Endothelial cell of umbilical vein (primary cell): ENCODE measurements around the gene TLN1. TPM values are rescaled to one million over a fixed set of nuclear protein-coding genes. Genes with fewer than 3 reads are reported as not detected.

Experiments
- BruUV-seq: library from RNA; stranded (reverse); fragments of 400-500 nt; replicated peaks from 2 replicates; lab custom pipeline; 2021; lab: Mats Ljungman, UMichigan
- CTCF ChIA-PET: fragments of 300-600, 350-600 bp; sonication (Branson Sonifier 250); formaldehyde crosslinking; loops from one replicate; lab custom pipeline; 2021; ENCODE audit warnings: antibody characterized with exemption, inconsistent platforms; lab: Charles Lee
- POLR2A ChIA-PET: fragments of 300-600, 350-600 bp; sonication (Branson Sonifier 250); formaldehyde crosslinking; loops from one replicate; lab custom pipeline; 2021; ENCODE audit warnings: antibody characterized with exemption, inconsistent platforms; lab: Charles Lee
- DNase-seq: peaks from one replicate; pipeline ENCODE4 v3.0.0-alpha.2; 2011; ENCODE audit warnings: low read depth, low spot score
- FAIRE-seq: peaks from 2 replicates; lab custom pipeline; 2011; peaks lifted over from hg19 to GRCh38; lab: Jason Lieb, UNC
- H2AFZ ChIP-seq: 2 replicates; pipeline ENCODE4 v1.6.0; 2012; ENCODE audit warnings: low read depth, low read length, control low read depth, inconsistent platforms
- H3K27ac ChIP-seq: 2 replicates; pipeline ENCODE4 v1.5.1; 2011; ENCODE audit warnings: low read depth, mild to moderate bottlenecking, control low read depth, low read length, moderate library complexity; ENCODE audit not compliant: insufficient read depth
- H3K27me3 ChIP-seq, 2 experiments: 2 replicates each; pipeline versions ENCODE4 v1.6.0 to v1.6.1; 2011; ENCODE audit warnings: low read length in 2 of 2, mixed read lengths in 1 of 2; ENCODE audit not compliant: control insufficient read depth in 2 of 2, insufficient read depth in 2 of 2
- H3K36me3 ChIP-seq, 2 experiments: 2 replicates in 1 of 2; 3 replicates in 1 of 2; pipeline ENCODE4 v1.5.1; 2011; ENCODE audit warnings: low read length in 2 of 2, mild to moderate bottlenecking in 1 of 2, moderate library complexity in 1 of 2; ENCODE audit not compliant: control insufficient read depth in 2 of 2, insufficient read depth in 2 of 2; ENCODE audit errors: extremely low read depth in 1 of 2
- H3K4me1 ChIP-seq: 3 replicates; pipeline ENCODE4 v1.5.1; 2011; ENCODE audit warnings: mild to moderate bottlenecking, low read length; ENCODE audit not compliant: control insufficient read depth, insufficient read depth; ENCODE audit errors: extremely low read depth
- H3K4me2 ChIP-seq: 2 replicates; pipeline ENCODE4 v1.6.1; 2011; ENCODE audit warnings: low read length, control low read depth, mixed read lengths; ENCODE audit not compliant: insufficient read depth
- H3K4me3 ChIP-seq, 3 experiments: fragments of 200-600 bp in 1 of 3; sonication (generic), shearing (Covaris generic) in 1 of 3; replicated peaks in 1 of 3; 2 replicates each; pipeline ENCODE4 v1.5.1; 2011 to 2016; ENCODE audit warnings: control low read depth in 3 of 3, low read length in 3 of 3, mild to moderate bottlenecking in 2 of 3, inconsistent platforms in 1 of 3, low read depth in 1 of 3, moderate library complexity in 1 of 3; ENCODE audit not compliant: insufficient read depth in 1 of 3
- H3K79me2 ChIP-seq: 2 replicates; pipeline ENCODE4 v1.6.0; 2012; ENCODE audit warnings: low read length, inconsistent platforms; ENCODE audit not compliant: control insufficient read depth, insufficient read depth
- H3K9ac ChIP-seq: replicated peaks from 2 replicates; pipeline ENCODE3; 2011; ENCODE audit warnings: low read length, control low read depth; ENCODE audit not compliant: insufficient read depth; ENCODE audit errors: extremely low read depth
- H3K9me1 ChIP-seq: replicated peaks from 3 replicates; pipeline ENCODE4 v1.6.0; 2011; ENCODE audit warnings: mild to moderate bottlenecking, low read length; ENCODE audit not compliant: control insufficient read depth, insufficient read depth; ENCODE audit errors: extremely low read depth
- H3K9me3 ChIP-seq: replicated peaks from 2 replicates; pipeline ENCODE4 v1.5.1; 2012; ENCODE audit warnings: low read length, inconsistent platforms; ENCODE audit not compliant: control insufficient read depth, insufficient read depth
- H4K20me1 ChIP-seq: replicated peaks from 2 replicates; pipeline ENCODE3; 2011; ENCODE audit warnings: mild to moderate bottlenecking, low read length; ENCODE audit not compliant: control insufficient read depth, insufficient read depth; ENCODE audit errors: extremely low read depth
- CTCF ChIP-seq, 2 donors: IDR thresholded peaks; 1 replicate in 1 of 2; 2 replicates in 1 of 2; pipeline ENCODE4 v1.5.1; 2011; ENCODE audit warnings: low read length in 2 of 2, mild to moderate bottlenecking in 2 of 2, moderate library complexity in 2 of 2, control low read depth in 1 of 2, inconsistent platforms in 1 of 2, low read depth in 1 of 2; ENCODE audit not compliant: insufficient read depth in 1 of 2; ENCODE audit errors: extremely low read depth in 1 of 2
- EZH2 ChIP-seq: IDR thresholded peaks from 2 replicates; pipeline ENCODE4 v1.6.1; 2012; ENCODE audit warnings: borderline replicate concordance, low read depth, mild to moderate bottlenecking, moderate library complexity, low read length, inconsistent platforms; ENCODE audit not compliant: severe bottlenecking
- FOS ChIP-seq: IDR thresholded peaks from 2 replicates; pipeline ENCODE4 v1.6.1; 2011; ENCODE audit warnings: mild to moderate bottlenecking, low read length, moderate library complexity, borderline replicate concordance; ENCODE audit not compliant: insufficient read depth
- GATA2 ChIP-seq: IDR thresholded peaks from 2 replicates; pipeline ENCODE4 v1.7.0; 2011; ENCODE audit warnings: low read depth, mild to moderate bottlenecking, moderate library complexity, mixed read lengths, low read length; ENCODE audit not compliant: insufficient read length, insufficient read depth
- JUN ChIP-seq: IDR thresholded peaks from 2 replicates; pipeline ENCODE4 v1.6.1; 2011; ENCODE audit warnings: borderline replicate concordance, low read depth; ENCODE audit not compliant: insufficient read length, insufficient read depth
- MAX ChIP-seq: IDR thresholded peaks from 2 replicates; pipeline ENCODE4 v1.6.1; 2011; ENCODE audit not compliant: insufficient read depth, insufficient read length
- MYC ChIP-seq: IDR thresholded peaks from one replicate; pipeline ENCODE4 v1.6.1; 2011; ENCODE audit warnings: mild to moderate bottlenecking, low read depth, low read length
- POLR2A ChIP-seq: IDR thresholded peaks from 2 replicates; pipeline ENCODE4 v1.6.1; 2012; ENCODE audit warnings: low read depth, mild to moderate bottlenecking, control low read depth, low read length
- POLR2AphosphoS5 ChIP-seq: IDR thresholded peaks from 2 replicates; pipeline ENCODE4 v1.6.1; 2012; ENCODE audit warnings: low read depth, mild to moderate bottlenecking, control low read depth, low read length, moderate library complexity; ENCODE audit not compliant: insufficient read depth
- dilution Hi-C: fragments of 300-500 bp; cut with MboI; formaldehyde crosslinking; loops from one replicate; pipeline ENCODE4 v1.15.0; 2019; ENCODE audit warnings: low sequenced_read_pairs; ENCODE audit not compliant: extremely low pct_ligation_motif_present
- intact Hi-C: fragments of 100-400 bp; cut with micrococcal nuclease; formaldehyde crosslinking; loops from one replicate; pipeline ENCODE4 v1.10.0; 2022
- polyA plus RNA-seq, 4 experiments: library from polyadenylated mRNA; depleted of rRNA in 3 of 4; stranded (reverse) in 3 of 4; unstranded in 1 of 4; fragments of >200 nt; gene quantifications; 2 replicates each; pipeline versions ENCODE4 v1.2.1 to v1.2.3, GENCODE V29; 2011 to 2012; ENCODE audit warnings: missing spikeins in 1 of 4
- total RNA-seq: library from RNA; stranded (reverse); gene quantifications from 2 replicates; pipeline ENCODE4 v1.2.3, GENCODE V29; 2021

Gene TLN1
- total and polyA plus RNA-seq, 2 donors (not counting 3 experiments of a cell fraction or from before 2014, with no cell fraction given): 120 to 450 TPM

GRCh38 chr9:35729101-35729500, 2.9 kb downstream of the TLN1 start:
- dilution Hi-C loops (no loop called here), intact Hi-C loops (loop anchor here (1.0 to 5.0 kb wide), 2 partner anchors 72 to 153 kb away; no protein-coding TSS in a partner anchor)
- peak overlapping the region; percentile 66 for H3K9ac ChIP-seq
- H3K27ac ChIP-seq: peak overlapping the region; percentile 78
- POLR2A ChIA-PET: no interaction called here
- TF ChIP-seq EZH2 (no peak), JUN (no peak), MAX (no peak), CTCF (IDR thresholded peaks at IDR 0.05; ENCODE audit: extremely low read depth in 1 of 2, insufficient read depth in 1 of 2, low read depth in 1 of 2, low read length in 2 of 2) (no peak), FOS (no peak), MYC (no peak), POLR2AphosphoS5 (no peak), GATA2 (no peak), POLR2A (no peak)
- peaks cover 13 to 16% of the 10 kb centered on the region in 2 experiments for H3K36me3 ChIP-seq
- H3K9me3 ChIP-seq: no peaks in the 10 kb centered on the region
- peaks cover 80% of the 10 kb centered on the region for H3K79me2 ChIP-seq
- H2AFZ ChIP-seq: no peak overlapping the region
- peak overlapping the region; percentile 97 for H3K4me2 ChIP-seq
- FAIRE-seq: no peak
- DNase-seq: no peak
- H4K20me1 ChIP-seq: no peaks in the 10 kb centered on the region
- H3K4me3 ChIP-seq: peak overlapping the region in 2 of 3 experiments; percentile 9 to 79
- BruUV-seq: no TSS peak
- H3K27me3 ChIP-seq: no peaks in the 10 kb centered on the region
- H3K4me1 ChIP-seq: peaks cover 60% of the 10 kb centered on the region
- no peaks in the 10 kb centered on the region for H3K9me1 ChIP-seq
- CTCF ChIA-PET: interaction anchor here (1.0 to 4.1 kb wide), 10 partner anchors 16 to 177 kb away, joined by 3 to 52 read pairs (median 10); partner anchors contain the start of genes GBA2, HRCT1, RGP1 and TPM2
